GM21529 (cell line): Measurements from ENCODE around the gene CXCR5.

Source experiments
- ATAC-seq: cut with Tn5 transposase; IDR thresholded peaks from one replicate; pipeline ENCODE4 v1.9.1; 2021; ENCODE audit not compliant: unreplicated experiment

CXCR5 gene

DNA sequence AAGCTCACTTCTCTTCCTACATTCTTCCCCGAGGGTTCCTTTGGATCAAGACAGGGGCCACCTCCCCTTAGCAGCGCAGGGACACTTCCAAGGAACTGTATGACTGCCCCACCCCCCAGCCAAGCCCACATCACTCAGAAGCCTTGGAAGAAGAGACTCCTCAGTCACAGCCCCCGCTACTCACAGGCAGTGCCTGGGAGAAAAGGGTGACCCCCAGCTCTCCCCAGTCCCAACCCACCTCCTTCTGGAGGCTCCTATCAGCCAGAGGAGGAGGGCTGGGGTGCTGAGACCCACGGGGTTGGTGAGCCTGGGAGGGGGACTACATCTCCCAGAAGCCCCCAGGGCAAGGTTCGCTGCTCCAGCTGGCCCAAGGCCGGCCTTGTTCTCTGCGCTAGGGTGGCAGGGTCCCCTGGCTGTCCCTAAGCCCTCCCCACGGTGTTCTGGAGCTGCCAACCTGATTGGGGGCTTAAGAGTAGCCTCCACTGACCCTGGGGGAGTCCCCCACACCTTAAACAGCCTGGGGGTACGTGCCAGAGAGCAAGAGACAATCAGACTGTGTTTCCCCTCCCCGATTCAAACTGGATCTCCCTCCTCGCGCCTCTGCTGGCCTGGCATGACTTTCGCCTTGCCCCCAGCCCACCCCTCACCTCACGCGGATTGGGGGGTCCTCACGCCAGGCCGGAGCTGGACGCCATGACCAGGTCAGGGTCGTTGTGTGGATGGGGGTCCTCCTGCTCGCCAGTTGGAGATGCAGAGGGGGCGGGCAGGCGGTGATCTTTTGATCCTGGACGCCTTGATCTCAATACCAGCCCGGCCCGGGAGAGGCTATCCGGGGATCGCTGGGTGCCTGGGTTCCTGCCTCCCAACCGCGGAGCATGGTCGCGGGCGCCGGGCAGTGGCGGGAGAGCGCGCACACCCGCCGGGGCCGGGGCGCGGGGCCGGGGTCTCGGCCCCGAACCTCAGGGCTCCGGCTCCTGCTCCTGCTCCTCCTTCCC, 41.2 kb downstream of the CXCR5 start:
- ATAC-seq, result no peak

- no peak for ATAC-seq
Observed at GRCh38 chr11:118927554-118928100, 43.9 kb downstream of the CXCR5 start.

GRCh38 chr11:118928101-118928869, 44.6 kb downstream of the CXCR5 start:
- peak; percentile 38 for ATAC-seq

GRCh38 chr11:118928870-118929500, 45.3 kb downstream of the CXCR5 start:
- ATAC-seq, result peak; percentile 3

GRCh38 chr11:118929501-118930093, 45.9 kb downstream of the CXCR5 start:
- no peak for ATAC-seq

- ATAC-seq, result no peak
Observed at GRCh38 chr11:118930094-118930712, 46.5 kb downstream of the CXCR5 start.

GRCh38 chr11:118931571-118931970, 47.9 kb downstream of the CXCR5 start:
- ATAC-seq, result no peak

- ATAC-seq, result no peak
Observed at GRCh38 chr11:118933486-118933885, 49.8 kb downstream of the CXCR5 start.

GRCh38 chr11:118935376-118935775, 51.7 kb downstream of the CXCR5 start:
- no peak for ATAC-seq

- ATAC-seq, result no peak
Observed at GRCh38 chr11:118938491-118939403, 55.1 kb downstream of the CXCR5 start.

DNA sequence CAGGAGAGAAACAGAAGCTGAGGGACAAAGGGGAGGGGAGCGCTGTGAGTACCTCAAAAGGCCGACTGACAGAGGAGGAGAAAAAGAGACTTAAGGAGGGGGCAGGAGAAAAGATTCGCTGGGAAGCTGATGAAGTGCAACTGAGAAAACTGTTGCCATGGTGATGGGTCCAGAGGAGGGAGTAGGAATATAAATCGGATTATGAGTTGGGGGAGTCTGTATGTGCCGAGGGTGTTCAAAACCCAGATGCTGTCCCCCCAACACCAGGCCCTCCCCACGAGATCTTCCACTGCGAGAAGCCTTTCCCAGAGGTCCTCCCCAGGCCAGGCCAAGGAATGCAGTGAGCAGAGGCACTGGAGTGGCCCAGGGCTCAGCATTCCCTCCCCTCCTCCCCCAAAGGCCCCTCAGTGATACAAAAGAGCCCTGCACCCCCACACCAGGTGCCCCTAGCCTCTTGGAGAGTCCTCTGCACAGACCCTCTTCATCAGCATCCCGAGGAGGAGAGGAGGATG, 55.8 kb downstream of the CXCR5 start:
- ATAC-seq, result no peak

DNA sequence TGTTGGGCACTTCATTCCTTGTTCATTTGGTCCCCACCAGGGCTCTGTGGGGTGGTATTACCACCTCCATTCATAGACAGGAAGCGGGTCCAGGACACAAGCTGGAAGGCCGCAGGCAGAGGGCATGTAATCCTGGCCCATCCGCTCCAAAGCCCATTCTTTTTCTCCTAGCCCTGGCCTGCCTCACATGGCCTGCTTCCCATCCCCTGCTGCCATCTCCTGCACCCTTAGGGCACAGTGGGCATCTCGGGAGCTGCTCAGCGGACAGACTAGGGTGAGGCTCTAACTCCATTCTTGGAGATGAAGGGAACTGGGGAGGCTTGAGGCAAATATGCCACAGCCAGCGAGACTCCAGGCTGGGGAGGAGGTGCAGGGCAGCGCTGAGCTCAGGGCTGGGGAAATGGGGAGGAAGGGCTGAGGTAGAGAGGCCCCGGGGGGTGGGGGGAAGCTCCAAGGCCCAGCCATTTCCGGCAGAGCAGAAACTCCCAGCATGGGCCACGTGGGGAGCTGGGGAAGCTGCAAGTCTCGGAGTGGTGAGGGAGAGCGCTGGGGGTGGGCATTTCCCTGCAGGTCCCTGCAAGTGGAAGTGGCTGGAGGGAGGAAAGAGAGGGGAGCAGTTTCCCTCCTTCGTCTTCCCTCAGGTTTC, 56.4 kb downstream of the CXCR5 start:
- ATAC-seq, result no peak

DNA sequence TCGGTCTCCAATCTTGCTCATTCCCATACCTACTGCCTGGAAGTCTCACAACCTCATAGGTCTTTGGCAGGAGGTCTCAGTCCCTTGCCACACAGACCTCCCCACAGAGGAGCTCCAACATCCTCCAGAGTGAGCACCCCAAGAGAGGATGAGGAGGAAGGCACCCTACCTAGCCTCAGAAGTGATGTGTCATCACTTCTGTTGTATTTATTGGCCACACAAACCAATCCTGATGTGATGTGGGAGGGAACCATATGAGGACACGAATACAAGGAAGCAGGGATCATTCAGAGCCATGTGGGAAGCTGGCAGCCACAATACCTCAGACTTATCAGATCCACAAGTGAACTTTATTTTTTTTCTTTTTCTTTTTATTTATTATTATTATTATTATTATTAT, 63.4 kb downstream of the CXCR5 start:
- no peak for ATAC-seq
